Measurements from ENCODE around the gene EPHA2. TPM values are rescaled to one million over a fixed set of nuclear protein-coding genes. Genes with fewer than 3 reads are reported as not detected.

The EPHA2 gene
- total and polyA plus RNA-seq, 12 donors, result 7.8 to 25.1 (median 11.3) TPM

DNA sequence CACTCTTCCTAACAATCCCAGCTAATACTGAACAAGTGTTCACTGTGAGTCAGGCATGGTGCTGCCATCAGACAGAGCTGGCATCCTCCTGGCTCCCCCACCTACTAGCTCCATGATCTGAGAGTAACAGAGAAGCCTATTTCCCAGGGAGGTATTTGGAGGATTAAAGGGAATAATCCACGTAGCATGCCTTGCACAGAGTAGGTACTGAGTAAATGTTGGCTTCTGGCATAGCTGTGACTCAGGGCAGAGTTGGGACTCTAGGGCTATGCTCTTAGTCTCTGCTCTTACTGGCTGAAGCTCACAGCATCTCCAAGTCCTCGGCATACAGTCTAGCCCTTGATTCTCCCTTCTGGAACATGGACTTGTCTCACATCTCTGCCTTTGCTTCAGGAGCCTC, 48.3 kb upstream of the EPHA2 start:
- TF ChIP-seq CTCF (IDR thresholded peaks at IDR 0.05), result no peak
- WGBS, 2 donors, result 92 to 93% methylated on average over 2 of the region's 2 CpGs
- H3K27ac ChIP-seq, result no peak overlapping the region

GRCh38 chr1:16203550-16203949, 47.7 kb upstream of the EPHA2 start:
- no peak overlapping the region for H3K27ac ChIP-seq

More for the DNA sequence above, 48.3 kb upstream of the EPHA2 start:
- ATAC-seq (no peak), DNase-seq (no peak)
- H3K4me1 ChIP-seq, result peaks cover 0 to 25% (median 17%) of the 10 kb centered on the region in 9 donors
- no peaks in the 10 kb centered on the region for H3K27me3 ChIP-seq
- intact Hi-C loops (cut with DNase I), result loop anchor here in 6 of 10 donors (5.0 to 10.0 kb wide), 3 partner anchors 38 to 161 kb away; partner anchors contain the start of genes SZRD1 (in 5 of the 6) and FBXO42 (in 1 of the 6)
- H3K4me3 ChIP-seq, result no peak overlapping the region
- H3K36me3 ChIP-seq, result peaks cover 0 to 18% (median 0%) of the 10 kb centered on the region in 9 donors
- no peaks in the 10 kb centered on the region for H3K9me3 ChIP-seq

GRCh38 chr1:16202281-16203210, 46.7 kb upstream of the EPHA2 start:
- WGBS, 2 donors, result 86 to 89% methylated on average over 24 of the region's 24 CpGs
- peaks cover 0 to 22% (median 15%) of the 10 kb centered on the region in 9 donors for H3K4me1 ChIP-seq
- ATAC-seq (no peak), DNase-seq (no peak)
- H3K27me3 ChIP-seq, result no peaks in the 10 kb centered on the region
- intact Hi-C loops (cut with DNase I), result loop anchor here in 7 of 10 donors (2.0 to 10.0 kb wide), 4 partner anchors 40 to 162 kb away; partner anchors contain the start of genes SZRD1 (in 5 of the 7) and FBXO42 (in 1 of the 7)
- H3K9me3 ChIP-seq, result no peaks in the 10 kb centered on the region
- no peak overlapping the region for H3K27ac ChIP-seq
- H3K4me3 ChIP-seq, result no peak overlapping the region
- TF ChIP-seq CTCF (IDR thresholded peaks at IDR 0.05), result no peak
- peaks cover 0 to 34% (median 0%) of the 10 kb centered on the region in 9 donors for H3K36me3 ChIP-seq

More at GRCh38 chr1:16203550-16203949, 47.7 kb upstream of the EPHA2 start:
- Histone ChIP-seq H3K36me3 (peaks cover 0 to 25% (median 0%) of the 10 kb centered on the region in 9 donors), H3K4me1 (peaks cover 0 to 25% (median 17%) of the 10 kb centered on the region in 9 donors), H3K9me3 (no peaks in the 10 kb centered on the region), H3K27me3 (no peaks in the 10 kb centered on the region), H3K4me3 (no peak overlapping the region)
- 47 to 54% methylated on average over 3 of the region's 3 CpGs for WGBS, 2 donors
- no peak for TF ChIP-seq CTCF (IDR thresholded peaks at IDR 0.05)
- DNase-seq (no peak), ATAC-seq (no peak)
- intact Hi-C loops (cut with DNase I), result loop anchor here in 7 of 10 donors (2.0 to 10.0 kb wide), 4 partner anchors 39 to 161 kb away; partner anchors contain the start of genes SZRD1 (in 5 of the 7) and FBXO42 (in 1 of the 7)

- Histone ChIP-seq H3K4me1 (no peaks in the 10 kb centered on the region), H3K36me3 (peaks cover 0 to 38% (median 0%) of the 10 kb centered on the region in 9 donors), H3K4me3 (no peak overlapping the region), H3K9me3 (no peaks in the 10 kb centered on the region), H3K27ac (no peak overlapping the region), H3K27me3 (no peaks in the 10 kb centered on the region)
- ATAC-seq (no peak), DNase-seq (no peak)
- intact Hi-C loops (cut with DNase I), result loop anchor here in 7 of 10 donors (5.0 to 10.0 kb wide), 3 partner anchors 43 to 165 kb away; partner anchors contain the start of genes SZRD1 (in 5 of the 7) and FBXO42 (in 1 of the 7)
- no peak for TF ChIP-seq CTCF (IDR thresholded peaks at IDR 0.05)
- WGBS, 2 donors, result 94 to 95% methylated on average over 4 of the region's 4 CpGs
These were observed 43.8 kb upstream of the EPHA2 start for GRCh38 chr1:16199700-16200099.

Measured in heart right ventricle (tissue), 16 donors.